HFFc6 (cell line): ENCODE measurements around the gene KMT2C. TPM values are rescaled to one million over a fixed set of nuclear protein-coding genes. Genes with fewer than 3 reads are reported as not detected.
A peak's percentile ranks its signal among the peaks of the same experiment; 100 is the strongest.
"Not testable (repeated sequence)": the region's sequence is repeated elsewhere in the genome, so short reads cannot be mapped to it uniquely, and the experiment has no call there.

Experiments used
- DNase-seq: peaks from one replicate; pipeline ENCODE4 v3.0.0-alpha.2; 2018
- H3K27ac Mint-ChIP-seq: 2 replicates; pipeline ENCODE4 v1.8.0; 2020; ENCODE audit warnings: mild to moderate bottlenecking, mixed read lengths
- H3K27me3 Mint-ChIP-seq: 2 replicates; pipeline ENCODE4 v1.8.0; 2021; ENCODE audit warnings: mild to moderate bottlenecking, moderate library complexity, mixed read lengths; ENCODE audit not compliant: insufficient read depth
- H3K36me3 Mint-ChIP-seq: 2 replicates; pipeline ENCODE4 v1.8.0; 2021; ENCODE audit warnings: low read depth, mixed read lengths
- H3K4me1 Mint-ChIP-seq: 2 replicates; pipeline ENCODE4 v1.8.0; 2020; ENCODE audit warnings: low read depth, mixed read lengths
- H3K4me3 Mint-ChIP-seq: 2 replicates; pipeline ENCODE4 v1.8.0; 2020; ENCODE audit warnings: mild to moderate bottlenecking, moderate library complexity, mixed read lengths
- H3K9me3 Mint-ChIP-seq: 2 replicates; pipeline ENCODE4 v1.8.0; 2020; ENCODE audit warnings: mild to moderate bottlenecking, mixed read lengths
- total RNA-seq, 6 experiments: library from RNA; stranded (reverse); fragmentation: NEBNext Ultra II Directional; extraction: Animal tissue kit (Norgen Biotek cat#: 25700); gene quantifications; 2 replicates in 1 of 6; 3 replicates in 5 of 6; pipeline ENCODE4 v1.2.3, GENCODE V29; 2021
- TF ChIP-seq, protein P1 (sequence below): fragments of 200-600 bp; sonication (generic); IDR thresholded peaks from 2 replicates; pipeline ENCODE4 v1.5.0; 2021; ENCODE audit warnings: antibody characterized with exemption, mild to moderate bottlenecking

The KMT2C gene
- total RNA-seq, 6 experiments from 2014 or later, result 23.5 to 30.8 (median 26.0) TPM

DNA sequence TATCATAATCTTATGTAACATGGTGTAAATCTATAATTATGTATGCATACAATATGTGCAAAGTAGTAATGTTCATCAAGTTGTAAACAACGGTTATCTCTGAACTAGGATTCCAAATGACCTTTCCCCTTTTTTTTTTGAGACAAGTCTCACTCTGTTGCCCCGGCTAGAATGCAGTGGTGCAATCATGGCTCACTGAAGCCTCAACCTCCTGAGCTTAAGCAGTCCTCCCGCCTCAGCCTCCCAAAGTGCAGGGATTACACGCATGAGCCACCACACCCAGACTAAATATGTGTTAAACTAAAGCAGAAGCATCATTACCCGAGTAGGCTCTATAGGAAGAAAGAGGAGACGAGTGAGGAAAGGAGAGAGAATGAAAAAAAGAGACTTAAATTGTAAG lies 7.8 kb upstream of the KMT2C start:
- Mint-ChIP-seq H3K4me1 (no peaks in the 10 kb centered on the region), H3K4me3 (no peak overlapping the region), H3K27ac (no peak overlapping the region), H3K36me3 (no peaks in the 10 kb centered on the region), H3K27me3 (peaks cover 2% of the 10 kb centered on the region), H3K9me3 (no peaks in the 10 kb centered on the region)
- no peak for DNase-seq
- TF ChIP-seq, protein P1, sequence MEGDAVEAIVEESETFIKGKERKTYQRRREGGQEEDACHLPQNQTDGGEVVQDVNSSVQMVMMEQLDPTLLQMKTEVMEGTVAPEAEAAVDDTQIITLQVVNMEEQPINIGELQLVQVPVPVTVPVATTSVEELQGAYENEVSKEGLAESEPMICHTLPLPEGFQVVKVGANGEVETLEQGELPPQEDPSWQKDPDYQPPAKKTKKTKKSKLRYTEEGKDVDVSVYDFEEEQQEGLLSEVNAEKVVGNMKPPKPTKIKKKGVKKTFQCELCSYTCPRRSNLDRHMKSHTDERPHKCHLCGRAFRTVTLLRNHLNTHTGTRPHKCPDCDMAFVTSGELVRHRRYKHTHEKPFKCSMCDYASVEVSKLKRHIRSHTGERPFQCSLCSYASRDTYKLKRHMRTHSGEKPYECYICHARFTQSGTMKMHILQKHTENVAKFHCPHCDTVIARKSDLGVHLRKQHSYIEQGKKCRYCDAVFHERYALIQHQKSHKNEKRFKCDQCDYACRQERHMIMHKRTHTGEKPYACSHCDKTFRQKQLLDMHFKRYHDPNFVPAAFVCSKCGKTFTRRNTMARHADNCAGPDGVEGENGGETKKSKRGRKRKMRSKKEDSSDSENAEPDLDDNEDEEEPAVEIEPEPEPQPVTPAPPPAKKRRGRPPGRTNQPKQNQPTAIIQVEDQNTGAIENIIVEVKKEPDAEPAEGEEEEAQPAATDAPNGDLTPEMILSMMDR, result no peak

DNA sequence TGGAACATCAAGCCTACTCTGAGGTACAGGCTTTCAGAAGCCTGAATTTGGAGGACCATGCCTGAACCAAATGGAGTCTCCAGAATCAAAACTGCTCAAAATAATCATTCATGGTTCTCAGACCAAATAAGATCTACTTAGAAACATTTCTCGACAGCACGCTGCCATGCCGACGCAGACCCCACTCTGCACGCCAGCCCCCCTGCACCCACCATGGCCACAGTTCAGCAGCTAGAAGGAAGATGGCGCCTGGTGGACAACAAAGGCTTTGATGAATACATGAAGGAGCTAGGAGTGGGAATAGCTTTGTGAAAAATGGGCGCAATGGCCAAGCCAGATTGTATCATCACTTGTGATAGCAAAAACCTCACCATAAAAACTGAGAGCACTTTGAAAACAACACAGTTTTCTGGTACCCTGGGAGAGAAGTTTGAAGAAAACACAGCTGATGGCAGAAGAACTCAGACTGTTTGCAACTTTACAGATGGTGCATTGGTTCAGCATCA lies 6.6 kb upstream of the KMT2C start:
- Mint-ChIP-seq H3K9me3 (no peaks in the 10 kb centered on the region), H3K4me3 (no peak overlapping the region), H3K4me1 (peaks cover 10% of the 10 kb centered on the region), H3K27ac (no peak overlapping the region), H3K27me3 (peaks cover 2% of the 10 kb centered on the region), H3K36me3 (no peaks in the 10 kb centered on the region)
- DNase-seq, result no peak
- TF ChIP-seq, protein P1, result no peak

DNA sequence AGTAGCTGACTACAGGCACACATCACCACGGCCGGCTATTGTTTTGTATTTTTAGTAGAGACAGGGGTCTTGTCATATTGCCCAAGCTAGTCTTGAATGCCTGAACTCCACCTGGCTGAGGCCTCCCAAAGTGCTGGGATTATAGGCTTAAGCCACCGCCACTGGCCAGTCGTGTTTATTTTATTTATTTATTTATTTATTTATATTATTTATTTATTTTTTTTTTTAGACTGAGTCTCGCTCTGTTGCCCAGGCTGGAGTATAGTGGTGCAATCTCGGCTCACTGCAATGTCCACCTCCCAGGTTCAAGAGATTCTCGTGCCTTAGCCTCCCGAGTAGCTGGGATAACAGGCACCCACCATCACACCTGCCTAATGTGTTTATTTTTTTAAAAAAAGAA lies 6.0 kb upstream of the KMT2C start:
- peaks cover 15% of the 10 kb centered on the region for H3K4me1 Mint-ChIP-seq
- H3K36me3 Mint-ChIP-seq, result not testable (repeated sequence)

DNA sequence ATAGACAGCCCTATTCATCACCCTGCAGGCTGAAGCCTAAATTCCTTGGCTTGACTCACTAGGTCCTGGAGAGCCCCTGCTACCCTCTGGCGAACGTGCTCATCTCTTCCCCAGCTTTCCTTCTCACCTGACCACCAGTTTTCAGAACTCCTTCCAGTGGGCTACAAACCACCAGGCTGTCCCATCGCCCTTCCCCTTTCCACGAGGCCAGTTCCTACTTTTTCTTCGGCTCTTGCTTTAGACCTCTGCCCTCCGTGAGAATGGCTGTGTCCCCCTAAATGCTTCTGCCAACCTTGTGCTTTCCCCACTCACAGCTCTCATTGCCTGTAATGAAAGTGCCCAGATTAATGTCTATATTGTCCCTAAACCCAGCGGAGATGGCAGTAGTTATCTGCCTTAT lies 5.4 kb upstream of the KMT2C start:
- H3K27me3 Mint-ChIP-seq, H3K9me3 Mint-ChIP-seq, H3K27ac Mint-ChIP-seq, H3K36me3 Mint-ChIP-seq, H3K4me3 Mint-ChIP-seq, DNase-seq: not testable (repeated sequence)
- H3K4me1 Mint-ChIP-seq, result peaks cover 15% of the 10 kb centered on the region

More for the DNA sequence above, 6.0 kb upstream of the KMT2C start:
- not testable (repeated sequence) for DNase-seq, H3K9me3 Mint-ChIP-seq, H3K4me3 Mint-ChIP-seq, H3K27me3 Mint-ChIP-seq, H3K27ac Mint-ChIP-seq

DNA sequence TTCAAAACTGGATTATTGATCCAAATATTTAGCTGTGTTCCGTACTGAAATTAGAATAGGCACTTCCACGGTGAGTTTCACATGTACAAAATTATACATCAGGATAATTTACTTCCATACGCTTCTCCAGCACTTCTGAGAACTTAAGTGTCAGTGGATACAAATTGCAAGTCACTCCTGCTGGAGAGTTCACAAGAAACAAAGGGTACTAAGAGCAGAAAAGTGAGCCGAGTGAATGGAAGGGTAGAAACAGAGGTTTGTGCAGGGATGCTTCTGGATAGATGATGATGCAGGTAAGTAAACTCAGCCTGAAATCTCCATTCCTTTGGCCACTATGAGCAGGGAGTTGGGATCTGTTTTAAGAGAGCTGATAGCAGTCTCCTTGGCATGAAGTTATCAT lies 2.2 kb upstream of the KMT2C start:
- H3K9me3 Mint-ChIP-seq, H3K4me3 Mint-ChIP-seq, H3K27me3 Mint-ChIP-seq, H3K36me3 Mint-ChIP-seq, DNase-seq: not testable (repeated sequence)
- peak overlapping the region; percentile 91; the same call in 1 of the 2 replicates for H3K27ac Mint-ChIP-seq
- peaks cover 25% of the 10 kb centered on the region for H3K4me1 Mint-ChIP-seq

DNA sequence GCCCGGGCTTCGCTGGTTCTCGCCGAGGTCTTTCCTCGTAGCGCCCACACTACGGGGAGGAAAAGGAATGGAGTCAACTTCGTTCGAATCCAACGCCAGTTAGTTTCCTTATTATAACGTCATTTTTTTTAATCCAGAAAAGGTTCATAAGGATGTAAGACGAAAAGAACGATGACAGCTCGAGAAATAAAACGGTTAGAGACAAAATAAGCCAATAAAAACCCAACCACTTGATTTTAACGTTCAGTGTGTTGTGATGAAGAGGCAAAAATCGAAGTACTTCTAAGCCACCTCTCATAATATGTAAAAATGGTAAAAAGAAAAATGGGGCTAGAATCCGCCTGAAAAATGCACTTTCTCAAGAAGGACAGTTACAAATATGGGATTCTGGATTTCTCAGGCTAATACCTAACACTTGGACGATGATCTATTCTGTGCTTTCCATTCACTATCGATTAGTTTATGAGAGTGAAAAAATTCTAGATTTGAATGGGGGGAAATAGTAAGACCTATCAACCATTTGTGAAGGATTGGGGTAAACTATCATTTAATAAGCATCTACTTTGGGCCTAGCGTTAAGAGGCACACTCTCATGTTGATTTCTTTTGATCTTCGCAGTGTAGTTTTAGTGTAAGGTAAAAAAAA lies 1.2 kb upstream of the KMT2C start:
- peak overlapping the region; percentile 89 for H3K4me3 Mint-ChIP-seq
- not testable (repeated sequence) for H3K36me3 Mint-ChIP-seq

DNA sequence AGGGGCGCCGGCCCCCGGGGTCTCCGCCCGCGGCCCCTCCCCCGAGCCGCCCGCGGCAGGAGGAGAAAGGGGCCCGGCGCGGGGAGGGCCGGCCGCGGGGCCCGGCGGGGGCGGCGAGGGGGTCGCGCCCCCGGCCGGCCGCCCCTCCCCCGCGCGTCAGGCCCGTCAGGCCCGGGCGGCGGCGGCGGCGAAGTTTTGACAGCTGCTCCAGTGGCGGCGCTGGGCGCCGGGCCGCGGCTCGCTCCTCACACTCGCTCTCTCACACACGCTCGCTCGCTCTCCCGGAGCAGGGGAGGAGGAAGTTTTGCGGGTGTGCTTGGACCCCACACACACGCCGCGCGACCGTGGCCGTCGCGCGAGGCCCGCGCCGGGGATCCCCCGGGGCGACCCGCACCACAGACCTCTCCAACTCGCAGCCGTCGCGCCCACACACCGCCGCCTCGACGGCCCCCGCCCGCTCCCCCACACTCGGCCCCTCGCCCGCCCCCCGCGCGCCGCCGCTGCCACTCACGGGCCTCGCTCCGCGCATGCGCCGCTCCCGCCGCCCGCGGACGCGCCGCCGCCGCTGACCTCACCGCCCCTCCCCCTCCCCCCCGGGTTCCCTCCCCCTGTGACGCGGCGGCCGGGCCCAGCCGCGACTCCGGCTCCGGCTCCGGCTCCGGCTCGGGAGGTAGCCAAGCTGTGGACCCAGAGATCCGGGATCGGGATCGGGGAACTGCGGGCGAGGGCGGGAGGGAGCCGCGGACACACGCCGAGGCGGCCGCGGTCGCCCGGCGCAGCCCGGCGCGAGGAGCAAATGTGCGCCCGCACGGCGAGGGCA lies 518 bp upstream of the KMT2C start:
- Mint-ChIP-seq H3K4me1 (peaks cover 26% of the 10 kb centered on the region), H3K27me3 (peaks cover 7% of the 10 kb centered on the region), H3K4me3 (peak overlapping the region; percentile 89), H3K27ac (peak overlapping the region; percentile 91), H3K9me3 (no peaks in the 10 kb centered on the region), H3K36me3 (no peaks in the 10 kb centered on the region)
- DNase-seq, result peak; percentile 91
- TF ChIP-seq, protein P1, result no peak

More for the DNA sequence above, 1.2 kb upstream of the KMT2C start:
- H3K9me3 Mint-ChIP-seq, H3K27me3 Mint-ChIP-seq, DNase-seq: not testable (repeated sequence)
- Mint-ChIP-seq H3K4me1 (peaks cover 26% of the 10 kb centered on the region), H3K27ac (peak overlapping the region; percentile 91)

DNA sequence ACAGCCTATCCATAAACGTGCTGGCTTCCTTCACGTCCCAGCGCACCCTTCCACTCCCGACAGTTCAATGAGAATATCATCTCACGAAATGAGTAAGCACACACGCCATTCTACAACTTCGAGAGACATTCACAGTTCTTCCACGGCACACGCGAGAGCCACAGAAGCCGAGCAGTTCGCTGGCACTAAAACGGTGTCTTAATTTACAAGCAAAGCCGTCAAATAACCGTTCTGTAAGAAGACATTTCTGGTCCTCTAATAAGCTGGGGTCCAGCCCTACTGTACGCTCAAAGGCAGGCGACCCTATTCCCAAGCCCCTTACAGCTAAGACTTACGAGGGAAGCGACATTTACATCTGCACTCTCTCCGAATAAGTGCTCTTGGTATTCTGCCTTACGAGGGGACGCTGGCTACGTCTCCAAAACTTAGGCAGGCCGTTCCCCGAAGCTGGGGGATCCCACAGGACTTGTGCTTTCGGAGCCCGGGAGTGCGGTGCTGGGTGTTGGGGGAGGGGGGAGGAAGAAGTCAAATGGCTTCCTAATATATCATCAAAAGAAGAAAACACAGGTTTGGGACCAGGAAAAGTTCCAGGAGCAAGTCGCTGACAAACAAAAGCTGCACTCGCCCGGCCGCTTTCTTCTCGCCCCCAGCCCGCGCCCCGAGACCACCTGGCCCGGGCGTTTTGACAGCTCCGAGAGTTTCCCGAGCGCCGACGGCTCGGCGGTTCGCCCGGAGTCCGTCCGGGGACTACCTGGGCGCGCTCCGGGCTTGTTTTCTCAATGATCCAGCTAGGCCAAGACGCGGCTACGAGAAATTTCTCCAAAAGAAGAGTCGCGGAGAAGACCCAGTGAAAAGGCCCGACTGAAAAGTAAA lies 1.1 kb downstream of the KMT2C start:
- H3K36me3 Mint-ChIP-seq, H3K9me3 Mint-ChIP-seq, H3K27me3 Mint-ChIP-seq: not testable (repeated sequence)
- peak overlapping the region; percentile 95 for H3K4me3 Mint-ChIP-seq
- peaks cover 26% of the 10 kb centered on the region for H3K4me1 Mint-ChIP-seq
- peak; percentile 64 for DNase-seq
- H3K27ac Mint-ChIP-seq, result peak overlapping the region; percentile 93

DNA sequence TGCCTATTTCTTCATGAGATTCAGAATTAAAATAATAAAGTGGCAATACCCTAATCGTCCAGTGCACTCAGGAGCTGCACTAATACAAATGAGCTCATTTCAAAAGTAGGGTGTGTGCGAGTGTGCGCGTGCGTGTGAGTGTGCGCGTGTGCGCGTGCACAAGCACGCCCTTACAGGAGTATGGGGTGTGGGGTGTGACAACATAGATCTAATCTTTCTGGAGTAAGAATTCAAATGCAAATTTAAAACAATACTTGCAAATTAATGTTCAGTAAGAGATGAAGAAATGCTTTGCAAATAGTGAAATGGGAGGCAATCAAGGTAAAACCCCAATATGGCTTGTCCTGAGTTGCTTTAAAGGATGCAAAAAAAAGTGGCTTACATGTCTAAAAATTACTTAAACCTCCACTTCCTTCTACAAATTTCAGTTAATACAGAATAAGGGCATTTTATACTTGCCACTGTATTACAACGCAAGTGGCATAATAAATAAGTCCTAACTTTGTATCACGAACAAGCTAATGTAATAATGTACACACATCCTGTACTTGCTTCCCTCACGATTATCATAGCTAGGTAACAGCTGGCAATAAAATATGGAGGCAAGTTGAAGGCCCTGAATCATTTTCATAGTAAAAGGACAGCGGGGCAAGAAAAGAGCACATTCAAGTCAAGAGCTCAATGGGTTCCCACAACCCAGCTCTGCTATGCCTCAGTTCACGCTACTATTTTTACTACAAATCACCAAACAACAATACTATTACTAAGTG lies 1.9 kb downstream of the KMT2C start:
- H3K27ac Mint-ChIP-seq, result peak overlapping the region; percentile 93
- H3K4me1 Mint-ChIP-seq, result peaks cover 29% of the 10 kb centered on the region
- H3K36me3 Mint-ChIP-seq, H3K9me3 Mint-ChIP-seq, H3K27me3 Mint-ChIP-seq: not testable (repeated sequence)
- H3K4me3 Mint-ChIP-seq, result peak overlapping the region; percentile 95
- DNase-seq, result peak; percentile 10
